Endothelial cell of umbilical vein (primary cell): ENCODE data around the gene NELL2. TPM values are rescaled to one million over a fixed set of nuclear protein-coding genes. Genes with fewer than 3 reads are reported as not detected.

ENCODE experiments used
- BruUV-seq: library from RNA; stranded (reverse); fragments of 400-500 nt; replicated peaks from 2 replicates; lab custom pipeline; 2021; lab: Mats Ljungman, UMichigan
- CTCF ChIA-PET: fragments of 300-600, 350-600 bp; sonication (Branson Sonifier 250); formaldehyde crosslinking; loops from one replicate; lab custom pipeline; 2021; ENCODE audit warnings: antibody characterized with exemption, inconsistent platforms; lab: Charles Lee
- POLR2A ChIA-PET: fragments of 300-600, 350-600 bp; sonication (Branson Sonifier 250); formaldehyde crosslinking; loops from one replicate; lab custom pipeline; 2021; ENCODE audit warnings: antibody characterized with exemption, inconsistent platforms; lab: Charles Lee
- DNase-seq: peaks from one replicate; pipeline ENCODE4 v3.0.0-alpha.2; 2011; ENCODE audit warnings: low read depth, low spot score
- FAIRE-seq: peaks from 2 replicates; lab custom pipeline; 2011; peaks lifted over from hg19 to GRCh38; lab: Jason Lieb, UNC
- H2AFZ ChIP-seq: 2 replicates; pipeline ENCODE4 v1.6.0; 2012; ENCODE audit warnings: low read depth, low read length, control low read depth, inconsistent platforms
- H3K27ac ChIP-seq: 2 replicates; pipeline ENCODE4 v1.5.1; 2011; ENCODE audit warnings: low read depth, mild to moderate bottlenecking, control low read depth, low read length, moderate library complexity; ENCODE audit not compliant: insufficient read depth
- H3K27me3 ChIP-seq, 2 experiments: 2 replicates each; pipeline versions ENCODE4 v1.6.0 to v1.6.1; 2011; ENCODE audit warnings: low read length in 2 of 2, mixed read lengths in 1 of 2; ENCODE audit not compliant: control insufficient read depth in 2 of 2, insufficient read depth in 2 of 2
- H3K36me3 ChIP-seq, 2 experiments: 2 replicates in 1 of 2; 3 replicates in 1 of 2; pipeline ENCODE4 v1.5.1; 2011; ENCODE audit warnings: low read length in 2 of 2, mild to moderate bottlenecking in 1 of 2, moderate library complexity in 1 of 2; ENCODE audit not compliant: control insufficient read depth in 2 of 2, insufficient read depth in 2 of 2; ENCODE audit errors: extremely low read depth in 1 of 2
- H3K4me1 ChIP-seq: 3 replicates; pipeline ENCODE4 v1.5.1; 2011; ENCODE audit warnings: mild to moderate bottlenecking, low read length; ENCODE audit not compliant: control insufficient read depth, insufficient read depth; ENCODE audit errors: extremely low read depth
- H3K4me2 ChIP-seq: 2 replicates; pipeline ENCODE4 v1.6.1; 2011; ENCODE audit warnings: low read length, control low read depth, mixed read lengths; ENCODE audit not compliant: insufficient read depth
- H3K4me3 ChIP-seq, 3 experiments: fragments of 200-600 bp in 1 of 3; sonication (generic), shearing (Covaris generic) in 1 of 3; replicated peaks in 1 of 3; 2 replicates each; pipeline ENCODE4 v1.5.1; 2011 to 2016; ENCODE audit warnings: control low read depth in 3 of 3, low read length in 3 of 3, mild to moderate bottlenecking in 2 of 3, inconsistent platforms in 1 of 3, low read depth in 1 of 3, moderate library complexity in 1 of 3; ENCODE audit not compliant: insufficient read depth in 1 of 3
- H3K79me2 ChIP-seq: 2 replicates; pipeline ENCODE4 v1.6.0; 2012; ENCODE audit warnings: low read length, inconsistent platforms; ENCODE audit not compliant: control insufficient read depth, insufficient read depth
- H3K9ac ChIP-seq: replicated peaks from 2 replicates; pipeline ENCODE3; 2011; ENCODE audit warnings: low read length, control low read depth; ENCODE audit not compliant: insufficient read depth; ENCODE audit errors: extremely low read depth
- H3K9me1 ChIP-seq: replicated peaks from 3 replicates; pipeline ENCODE4 v1.6.0; 2011; ENCODE audit warnings: mild to moderate bottlenecking, low read length; ENCODE audit not compliant: control insufficient read depth, insufficient read depth; ENCODE audit errors: extremely low read depth
- H3K9me3 ChIP-seq: replicated peaks from 2 replicates; pipeline ENCODE4 v1.5.1; 2012; ENCODE audit warnings: low read length, inconsistent platforms; ENCODE audit not compliant: control insufficient read depth, insufficient read depth
- H4K20me1 ChIP-seq: replicated peaks from 2 replicates; pipeline ENCODE3; 2011; ENCODE audit warnings: mild to moderate bottlenecking, low read length; ENCODE audit not compliant: control insufficient read depth, insufficient read depth; ENCODE audit errors: extremely low read depth
- CTCF ChIP-seq, 2 donors: IDR thresholded peaks; 1 replicate in 1 of 2; 2 replicates in 1 of 2; pipeline ENCODE4 v1.5.1; 2011; ENCODE audit warnings: low read length in 2 of 2, mild to moderate bottlenecking in 2 of 2, moderate library complexity in 2 of 2, control low read depth in 1 of 2, inconsistent platforms in 1 of 2, low read depth in 1 of 2; ENCODE audit not compliant: insufficient read depth in 1 of 2; ENCODE audit errors: extremely low read depth in 1 of 2
- EZH2 ChIP-seq: IDR thresholded peaks from 2 replicates; pipeline ENCODE4 v1.6.1; 2012; ENCODE audit warnings: borderline replicate concordance, low read depth, mild to moderate bottlenecking, moderate library complexity, low read length, inconsistent platforms; ENCODE audit not compliant: severe bottlenecking
- FOS ChIP-seq: IDR thresholded peaks from 2 replicates; pipeline ENCODE4 v1.6.1; 2011; ENCODE audit warnings: mild to moderate bottlenecking, low read length, moderate library complexity, borderline replicate concordance; ENCODE audit not compliant: insufficient read depth
- GATA2 ChIP-seq: IDR thresholded peaks from 2 replicates; pipeline ENCODE4 v1.7.0; 2011; ENCODE audit warnings: low read depth, mild to moderate bottlenecking, moderate library complexity, mixed read lengths, low read length; ENCODE audit not compliant: insufficient read length, insufficient read depth
- JUN ChIP-seq: IDR thresholded peaks from 2 replicates; pipeline ENCODE4 v1.6.1; 2011; ENCODE audit warnings: borderline replicate concordance, low read depth; ENCODE audit not compliant: insufficient read length, insufficient read depth
- MYC ChIP-seq: IDR thresholded peaks from one replicate; pipeline ENCODE4 v1.6.1; 2011; ENCODE audit warnings: mild to moderate bottlenecking, low read depth, low read length
- POLR2A ChIP-seq: IDR thresholded peaks from 2 replicates; pipeline ENCODE4 v1.6.1; 2012; ENCODE audit warnings: low read depth, mild to moderate bottlenecking, control low read depth, low read length
- POLR2AphosphoS5 ChIP-seq: IDR thresholded peaks from 2 replicates; pipeline ENCODE4 v1.6.1; 2012; ENCODE audit warnings: low read depth, mild to moderate bottlenecking, control low read depth, low read length, moderate library complexity; ENCODE audit not compliant: insufficient read depth
- dilution Hi-C: fragments of 300-500 bp; cut with MboI; formaldehyde crosslinking; loops from one replicate; pipeline ENCODE4 v1.15.0; 2019; ENCODE audit warnings: low sequenced_read_pairs; ENCODE audit not compliant: extremely low pct_ligation_motif_present
- intact Hi-C: fragments of 100-400 bp; cut with micrococcal nuclease; formaldehyde crosslinking; loops from one replicate; pipeline ENCODE4 v1.10.0; 2022
- polyA plus RNA-seq, 4 experiments: library from polyadenylated mRNA; depleted of rRNA in 3 of 4; stranded (reverse) in 3 of 4; unstranded in 1 of 4; fragments of >200 nt; gene quantifications; 2 replicates each; pipeline versions ENCODE4 v1.2.1 to v1.2.3, GENCODE V29; 2011 to 2012; ENCODE audit warnings: missing spikeins in 1 of 4
- total RNA-seq: library from RNA; stranded (reverse); gene quantifications from 2 replicates; pipeline ENCODE4 v1.2.3, GENCODE V29; 2021
- TF ChIP-seq, protein P1 (sequence below): IDR thresholded peaks from 2 replicates; pipeline ENCODE4 v1.6.1; 2011; ENCODE audit not compliant: insufficient read depth, insufficient read length

The NELL2 gene
- total and polyA plus RNA-seq, 2 donors (not counting 3 experiments of a cell fraction or from before 2014, with no cell fraction given) = 0.11 to 0.49 TPM

GRCh38 chr12:44628180-44628579 is 247.9 kb downstream of the NELL2 start:
- no peaks in the 10 kb centered on the region for H3K27me3 ChIP-seq
- BruUV-seq = no TSS peak
- H3K9me3 ChIP-seq = no peaks in the 10 kb centered on the region
- H3K4me3 ChIP-seq = no peak overlapping the region
- H3K36me3 ChIP-seq = no peaks in the 10 kb centered on the region
- no peak for FAIRE-seq
- H3K4me2 ChIP-seq = no peak overlapping the region
- no peak for DNase-seq
- H4K20me1 ChIP-seq = no peaks in the 10 kb centered on the region
- no peak overlapping the region for H3K9ac ChIP-seq
- intact Hi-C loops (no loop called here), dilution Hi-C loops (no loop called here)
- no peaks in the 10 kb centered on the region for H3K79me2 ChIP-seq
- H3K4me1 ChIP-seq = no peaks in the 10 kb centered on the region
- H3K27ac ChIP-seq = no peak overlapping the region
- H3K9me1 ChIP-seq = no peaks in the 10 kb centered on the region
- CTCF ChIA-PET = no interaction called here
- POLR2A ChIA-PET = no interaction called here
- no peak overlapping the region for H2AFZ ChIP-seq
- no peak for TF ChIP-seq CTCF (IDR thresholded peaks at IDR 0.05; ENCODE audit: extremely low read depth in 1 of 2, insufficient read depth in 1 of 2, low read depth in 1 of 2, low read length in 2 of 2)
- TF ChIP-seq MYC = no peak
- TF ChIP-seq POLR2A = no peak
- TF ChIP-seq JUN = no peak
- TF ChIP-seq FOS = no peak
- no peak for TF ChIP-seq POLR2AphosphoS5
- TF ChIP-seq, protein P1, sequence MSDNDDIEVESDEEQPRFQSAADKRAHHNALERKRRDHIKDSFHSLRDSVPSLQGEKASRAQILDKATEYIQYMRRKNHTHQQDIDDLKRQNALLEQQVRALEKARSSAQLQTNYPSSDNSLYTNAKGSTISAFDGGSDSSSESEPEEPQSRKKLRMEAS = no peak
- no peak for TF ChIP-seq GATA2
- TF ChIP-seq EZH2 = no peak
